HEK293T (cell line): ENCODE data around the gene CDCP2.

Experiments used
- BHLHE40 ChIP-seq: fragments of 450-650 bp; IDR thresholded peaks from 2 replicates; pipeline ENCODE4 v1.6.1; 2016; ENCODE audit warnings: mild to moderate bottlenecking, moderate library complexity, borderline replicate concordance
- CTBP1 ChIP-seq: fragments of 450-650 bp; IDR thresholded peaks from 2 replicates; pipeline ENCODE4 v1.6.1; 2016; ENCODE audit warnings: borderline replicate concordance
- ELF4 ChIP-seq: fragments of 450-650 bp; IDR thresholded peaks from 2 replicates; pipeline ENCODE4 v1.6.1; 2017; ENCODE audit warnings: antibody characterized with exemption
- FOXM1 ChIP-seq: fragments of 450-650 bp; IDR thresholded peaks from 2 replicates; pipeline ENCODE4 v1.6.1; 2017; ENCODE audit warnings: mild to moderate bottlenecking, borderline replicate concordance
- ZNF384 ChIP-seq: fragments of 450-650 bp; IDR thresholded peaks from 2 replicates; pipeline ENCODE4 v1.6.1; 2016

GRCh38 chr1:54163573-54163972 is 10.8 kb upstream of the CDCP2 start:
- TF ChIP-seq ZNF384 (no peak), BHLHE40 (no peak), ELF4 (no peak), FOXM1 (no peak), CTBP1 (no peak)
